Peyer's patch (tissue), 4 donors: ENCODE measurements around the gene MET.

Experiments used
- CTCF ChIP-seq, 6 experiments: fragments of 450-650 bp in 4 of 6; fragments of 200-600 bp in 2 of 6; sonication (generic) in 1 of 6; IDR thresholded peaks; one replicate each; pipeline ENCODE4 v1.5.1; 2017 to 2019; ENCODE audit warnings: antibody characterized with exemption in 6 of 6, mild to moderate bottlenecking in 3 of 6, moderate library complexity in 1 of 6
- POLR2A ChIP-seq, 2 donors: fragments of 450-650 bp; IDR thresholded peaks; one replicate each; pipeline ENCODE4 v1.5.1; 2017; ENCODE audit warnings: antibody characterized with exemption in 2 of 2, mild to moderate bottlenecking in 2 of 2, moderate library complexity in 2 of 2

- TF ChIP-seq CTCF (IDR thresholded peaks at IDR 0.05) (no peak), POLR2A (IDR thresholded peaks at IDR 0.05) (no peak)
These were observed 39.6 kb upstream of the MET start for GRCh38 chr7:116632384-116632783.
